ENCODE measurements around the gene BZW2.
"Not testable (repeated sequence)": the region's sequence is repeated elsewhere in the genome, so short reads cannot be mapped to it uniquely, and the experiment has no call there.

Gene BZW2

DNA sequence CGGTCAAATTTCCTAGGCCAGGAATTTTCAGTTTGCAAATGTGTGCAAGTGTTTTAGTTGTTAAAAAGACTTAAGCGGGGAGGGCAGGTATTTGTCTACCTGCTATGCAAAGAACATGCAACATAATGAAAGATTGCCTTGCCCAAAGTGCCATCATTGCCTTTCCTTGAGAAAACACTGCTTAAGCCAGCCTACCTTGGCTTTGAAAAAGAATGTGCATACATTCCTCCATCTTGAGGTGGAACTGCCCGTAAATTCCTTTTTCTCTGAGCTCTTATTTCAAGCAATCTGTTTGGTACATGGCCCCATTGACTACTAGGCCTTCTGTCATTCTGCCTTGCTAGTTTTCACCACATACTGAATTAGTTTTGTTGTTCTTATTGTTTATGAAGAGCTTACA is 29.3 kb downstream of the BZW2 start:
- no peak for ATAC-seq

DNA sequence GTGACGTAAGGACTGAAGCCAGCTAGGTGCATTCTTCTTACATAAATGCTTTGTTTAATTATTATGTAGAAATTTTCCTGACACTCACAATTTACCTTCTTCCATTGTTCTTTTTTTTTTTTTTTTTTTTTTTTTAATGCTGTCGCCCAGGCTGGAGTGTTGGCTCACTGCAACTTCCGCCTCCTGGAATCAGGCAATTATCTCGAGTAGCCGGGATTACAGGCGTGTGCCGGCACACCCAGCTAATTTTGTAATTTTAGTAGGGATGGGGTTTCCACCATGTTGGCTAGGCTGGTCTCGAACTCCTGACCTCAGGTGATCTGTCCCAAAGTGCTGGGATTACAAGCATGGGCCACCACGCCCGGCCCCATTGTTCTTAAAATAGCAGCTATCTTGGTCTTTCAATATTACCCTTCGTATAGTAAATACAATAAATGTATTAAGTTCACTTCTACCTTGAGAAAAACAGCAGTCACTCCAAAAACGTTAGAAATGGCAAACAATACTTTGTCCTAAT is 32.1 kb downstream of the BZW2 start:
- ATAC-seq = no peak

DNA sequence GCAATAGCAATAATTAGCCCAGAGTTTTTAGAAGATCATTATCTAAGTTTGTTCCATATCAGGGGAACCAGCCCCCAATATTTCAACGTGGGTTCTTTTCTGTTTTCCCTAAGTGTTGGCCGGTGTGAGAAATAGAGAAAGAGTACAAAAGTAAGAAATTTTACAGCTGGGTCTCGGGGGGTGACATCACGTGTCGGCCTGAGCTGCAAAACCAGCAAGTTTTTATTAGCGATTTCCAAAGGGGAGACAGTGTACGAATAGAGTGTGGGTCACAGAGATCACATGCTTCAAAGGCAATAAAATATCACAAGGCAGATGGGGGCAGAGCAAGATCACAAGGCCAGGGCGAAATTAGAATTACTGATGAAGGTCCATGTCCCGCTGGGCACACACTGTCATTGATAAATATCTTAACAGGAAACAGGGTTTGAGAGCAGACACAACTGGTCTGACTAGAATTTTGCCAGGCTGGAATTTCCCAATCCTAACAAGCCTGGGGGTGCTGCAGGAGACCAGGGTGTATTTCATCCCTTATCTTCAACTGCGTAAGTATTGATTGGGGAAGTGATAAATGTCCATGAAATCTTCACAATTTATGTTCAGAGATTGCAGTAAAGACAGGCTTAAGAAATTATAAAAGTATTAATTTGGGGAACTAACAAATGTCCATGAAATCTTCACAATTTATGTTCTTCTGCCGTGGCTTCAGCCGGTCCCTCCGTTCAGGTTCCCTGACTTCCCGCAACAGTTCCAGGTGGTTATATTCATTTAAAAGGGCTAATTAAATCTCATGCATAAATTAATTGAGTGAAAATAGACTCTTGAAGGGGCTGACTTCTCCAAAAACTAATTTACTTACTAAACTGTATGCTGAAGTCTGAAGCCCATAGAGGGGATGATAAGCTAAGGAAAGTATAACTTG is 32.9 kb downstream of the BZW2 start:
- ATAC-seq = not testable (repeated sequence)

DNA sequence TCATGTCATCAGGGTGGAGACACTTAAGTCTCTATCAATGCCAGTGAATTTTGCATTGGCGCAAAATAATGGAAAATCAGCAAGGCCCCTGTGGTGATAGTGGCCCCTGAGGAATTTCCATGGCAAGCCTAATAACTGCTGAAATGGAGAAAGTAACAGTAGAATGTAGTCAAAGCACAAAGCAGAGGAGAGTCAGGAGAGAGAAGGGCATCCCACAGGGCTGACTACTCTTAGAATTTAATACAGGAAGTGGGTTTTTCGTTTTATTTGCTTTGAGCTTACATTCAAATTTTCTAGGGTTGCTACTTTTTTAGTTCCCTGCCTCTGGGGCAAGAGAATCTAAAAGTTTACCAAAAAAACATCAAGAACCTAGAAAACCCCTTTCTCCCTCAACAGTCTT is 39.0 kb downstream of the BZW2 start:
- no peak for ATAC-seq

DNA sequence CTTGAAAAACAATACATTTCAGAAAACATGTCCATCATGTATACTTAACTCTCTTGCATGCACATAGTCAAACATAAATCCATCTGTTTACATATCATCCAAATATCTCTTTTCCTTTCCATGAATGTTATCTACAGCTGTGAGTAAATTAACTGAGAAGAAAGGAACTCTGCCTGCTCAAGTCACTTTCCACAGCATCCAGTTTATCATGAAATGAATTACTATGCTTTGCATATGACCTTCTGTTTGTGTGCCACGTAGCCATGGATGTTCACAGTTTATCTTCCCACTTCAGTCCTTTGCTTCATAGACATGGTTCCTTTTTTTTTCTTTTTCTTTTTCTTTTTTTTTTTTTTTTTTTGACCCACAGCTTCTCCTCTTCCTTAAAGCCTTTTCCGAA is 39.6 kb downstream of the BZW2 start:
- ATAC-seq = no peak

DNA sequence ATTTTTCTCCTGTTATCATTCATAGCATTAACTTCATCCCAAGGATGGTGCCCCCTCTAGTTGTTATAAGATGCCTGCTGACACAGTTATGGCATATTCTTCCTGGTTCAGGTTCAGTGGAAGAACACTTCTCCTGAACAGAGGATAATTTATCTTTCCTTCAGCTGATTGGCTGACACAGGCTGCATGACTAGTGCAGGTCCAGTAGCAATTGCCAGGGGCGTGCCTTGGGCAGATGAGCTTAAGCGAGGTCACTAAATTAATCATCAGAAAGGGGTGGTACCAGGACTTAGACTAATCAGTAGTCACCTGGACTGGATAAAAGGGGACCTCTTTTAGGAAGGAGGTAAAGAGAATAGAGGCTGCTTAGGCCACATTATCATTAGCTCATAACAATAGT is 42.3 kb downstream of the BZW2 start:
- peak; percentile 60 for ATAC-seq

DNA sequence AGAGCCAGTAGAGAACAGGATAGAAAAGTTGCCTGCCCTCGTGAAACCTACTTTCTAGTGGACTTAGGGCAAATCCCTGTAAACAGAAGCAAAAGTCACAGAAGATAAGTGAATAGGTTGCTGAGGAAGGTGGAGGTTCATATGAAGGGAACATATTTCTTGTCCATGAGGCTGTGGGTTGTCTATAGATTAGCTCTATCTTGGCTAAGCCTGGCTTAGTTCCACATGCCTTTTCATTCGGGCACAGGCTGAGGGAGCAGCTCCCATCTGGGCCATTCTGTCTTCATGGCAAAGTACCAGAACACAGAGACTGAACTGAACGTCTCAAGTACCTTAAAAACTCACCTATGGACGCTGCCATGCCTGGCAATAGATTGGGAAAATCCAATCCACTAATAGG is 45.3 kb downstream of the BZW2 start:
- no peak for ATAC-seq

DNA sequence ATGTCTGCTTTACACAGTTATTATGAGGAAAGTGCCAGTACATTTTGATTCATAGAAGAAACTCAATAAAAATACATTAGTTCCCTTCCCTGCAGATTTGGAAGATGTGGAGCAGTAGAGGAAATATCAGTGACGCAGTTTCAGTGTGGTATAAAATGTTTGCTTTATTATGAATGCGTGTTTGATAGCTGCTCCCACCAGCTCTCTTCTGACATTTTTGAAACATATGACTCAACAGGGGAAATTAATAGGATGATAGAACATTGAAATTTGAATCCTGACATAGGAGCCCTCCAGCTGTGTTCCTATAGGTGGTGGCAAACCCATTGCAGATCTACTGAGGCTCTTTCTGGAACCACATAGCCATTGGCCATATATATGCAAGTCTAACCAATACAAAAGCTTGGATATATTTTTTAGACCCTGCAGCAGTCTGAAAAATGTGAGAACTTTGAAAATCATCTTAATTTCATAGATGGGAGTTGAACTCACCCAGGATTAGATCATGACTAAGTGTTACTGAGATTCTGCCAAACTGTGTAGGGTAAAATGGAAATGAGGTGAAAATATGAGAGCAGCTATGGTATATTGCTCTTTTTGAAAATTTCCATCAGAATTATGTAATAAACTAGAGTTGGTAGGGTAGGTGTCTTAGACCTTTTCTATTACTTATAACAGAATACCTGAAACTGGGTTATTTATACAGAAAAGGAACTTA is 47.8 kb downstream of the BZW2 start:
- ATAC-seq = no peak

DNA sequence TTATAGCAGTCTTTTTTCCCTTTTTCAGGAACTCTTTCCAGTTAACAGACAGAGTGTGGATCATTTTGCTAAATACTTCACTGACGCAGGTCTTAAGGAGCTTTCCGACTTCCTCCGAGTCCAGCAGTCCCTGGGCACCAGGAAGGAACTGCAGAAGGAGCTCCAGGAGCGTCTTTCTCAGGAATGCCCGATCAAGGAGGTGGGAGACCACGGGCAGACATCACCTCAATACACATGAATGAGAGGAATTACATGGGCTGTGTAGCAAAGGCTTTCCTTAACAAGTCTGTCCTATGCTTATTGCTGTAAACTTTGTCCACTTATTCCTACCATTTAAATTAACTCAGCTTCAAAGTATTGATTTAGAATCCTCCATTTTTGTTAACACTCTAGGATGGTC is 48.8 kb downstream of the BZW2 start:
- no peak for ATAC-seq

DNA sequence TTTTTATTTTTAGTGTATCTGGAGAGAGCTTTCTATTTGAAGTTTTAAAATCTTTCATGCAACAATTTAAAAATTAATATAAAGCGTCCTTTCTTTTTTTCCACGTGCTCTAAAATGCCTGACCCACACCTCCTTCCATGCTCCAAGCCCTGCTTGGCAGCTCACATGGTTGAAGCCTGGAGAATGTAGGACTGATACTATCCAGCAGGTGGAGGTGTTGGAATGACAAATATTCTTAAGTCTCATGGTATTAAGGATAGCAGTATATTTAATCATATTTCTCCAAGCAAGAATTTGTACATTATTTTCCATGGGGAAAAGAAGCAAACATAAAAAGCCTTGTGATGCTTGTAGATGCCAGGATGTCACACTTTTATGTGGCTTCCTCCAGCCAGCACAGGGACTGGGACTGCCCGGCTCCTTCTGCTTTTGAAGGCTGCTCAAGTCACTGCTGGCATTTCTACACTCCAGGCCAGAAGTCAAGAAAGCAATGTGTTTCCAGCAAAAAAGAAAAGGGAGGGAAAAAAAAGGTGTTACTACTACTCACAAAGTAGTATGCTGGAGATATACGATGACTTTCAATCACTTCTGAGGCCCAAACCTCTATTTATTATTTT is 49.7 kb downstream of the BZW2 start:
- no peak for ATAC-seq

DNA sequence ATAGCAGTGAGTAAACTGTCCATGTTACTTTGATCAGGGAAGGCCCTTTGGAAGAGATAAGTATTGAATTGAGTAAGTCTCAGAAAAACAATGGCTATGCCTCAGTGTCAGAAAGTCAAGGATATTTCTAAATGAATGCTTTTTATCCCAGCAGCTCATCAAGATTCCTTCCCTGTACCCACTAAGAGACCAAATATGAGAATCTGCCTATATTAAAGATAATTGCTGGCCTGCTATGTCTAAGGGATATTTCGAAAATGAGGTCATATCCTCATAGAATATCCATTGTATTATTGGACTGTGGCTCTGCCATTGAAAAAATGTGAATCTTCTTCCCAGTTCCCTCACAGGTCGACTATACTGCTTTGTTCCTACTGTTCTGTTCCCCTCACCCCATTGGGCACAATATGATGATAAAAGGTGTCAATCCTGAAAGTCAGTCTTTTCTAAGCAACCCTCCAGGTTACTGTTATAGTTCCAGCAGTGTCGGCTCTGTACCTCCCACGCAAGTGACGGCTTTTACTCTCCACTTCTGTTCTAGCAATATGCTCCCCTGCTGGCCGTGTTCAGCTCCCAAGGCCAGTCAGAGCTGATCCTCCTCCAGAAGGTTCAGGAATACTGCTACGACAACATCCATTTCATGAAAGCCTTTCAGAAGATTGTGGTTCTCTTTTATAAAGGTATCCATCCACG is 51.7 kb downstream of the BZW2 start:
- ATAC-seq = no peak

DNA sequence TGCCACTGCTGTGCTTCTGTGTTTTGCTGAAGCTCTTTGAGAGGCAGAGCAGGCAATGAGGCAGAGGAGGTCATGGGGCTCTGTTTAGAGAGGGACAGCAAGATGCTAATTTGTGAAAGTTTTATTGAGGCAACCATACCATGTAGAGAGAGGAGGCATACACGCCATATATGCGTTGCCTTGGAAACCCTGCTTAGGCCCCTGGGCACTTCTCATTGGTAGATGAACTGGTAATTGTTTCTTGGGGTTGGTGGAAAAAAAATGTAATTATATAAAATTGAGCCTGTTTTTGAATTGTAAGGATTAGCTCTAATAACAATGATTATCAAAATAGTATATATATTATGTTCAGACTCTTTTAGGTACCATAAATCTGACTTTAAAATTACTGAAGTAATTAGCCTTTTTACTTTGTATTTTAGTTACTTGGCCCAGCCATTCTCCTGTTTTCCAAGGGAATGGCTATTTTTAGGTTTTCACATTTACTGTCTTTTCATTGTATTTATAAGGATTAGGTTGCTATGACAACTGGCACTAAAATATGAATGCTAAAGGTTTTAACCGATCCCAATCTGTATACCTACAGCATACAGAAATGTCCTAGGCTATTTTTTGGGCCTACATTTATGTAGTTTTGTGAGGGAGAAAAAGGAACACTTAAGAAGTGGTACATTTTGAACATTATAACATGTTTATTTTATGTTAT is 52.4 kb downstream of the BZW2 start:
- ATAC-seq = no peak

DNA sequence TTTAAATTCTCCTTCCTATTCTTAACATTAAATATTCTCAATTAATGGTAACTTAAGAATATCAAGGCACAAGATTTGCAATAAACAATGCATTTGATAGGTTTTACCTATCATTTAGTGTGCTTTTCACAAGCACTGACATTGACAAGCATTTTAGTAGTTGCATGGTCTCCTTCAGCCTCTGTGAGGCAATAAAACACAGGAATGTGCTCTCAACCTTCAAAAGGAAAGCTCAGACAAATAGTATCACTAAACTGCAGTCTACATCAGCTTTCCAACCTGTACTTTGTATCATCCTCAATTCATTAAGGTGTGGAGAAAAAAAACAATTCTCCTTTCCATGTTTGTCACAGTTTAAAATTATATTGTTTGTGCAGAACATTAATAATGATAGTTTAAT is 56.5 kb downstream of the BZW2 start:
- no peak for ATAC-seq

DNA sequence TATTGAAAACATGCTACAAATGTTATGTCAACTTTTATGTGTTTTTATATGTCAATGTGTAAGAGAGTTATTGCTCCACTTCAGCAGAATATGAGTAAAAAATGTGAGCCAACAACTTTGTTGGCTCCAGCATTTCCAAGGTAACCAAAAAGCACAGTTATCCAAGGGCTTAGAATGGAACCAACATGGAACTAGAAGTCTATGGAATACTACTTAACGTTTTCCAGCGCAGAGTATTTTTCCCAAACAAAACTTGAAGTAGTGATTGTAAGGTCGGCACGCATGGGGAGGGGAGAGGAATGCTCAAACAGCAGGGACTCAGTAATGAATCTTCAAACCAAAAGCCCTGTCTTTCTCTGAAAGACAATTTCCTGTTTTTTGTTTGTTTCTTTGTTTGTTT is 62.5 kb downstream of the BZW2 start:
- ATAC-seq = no peak

DNA sequence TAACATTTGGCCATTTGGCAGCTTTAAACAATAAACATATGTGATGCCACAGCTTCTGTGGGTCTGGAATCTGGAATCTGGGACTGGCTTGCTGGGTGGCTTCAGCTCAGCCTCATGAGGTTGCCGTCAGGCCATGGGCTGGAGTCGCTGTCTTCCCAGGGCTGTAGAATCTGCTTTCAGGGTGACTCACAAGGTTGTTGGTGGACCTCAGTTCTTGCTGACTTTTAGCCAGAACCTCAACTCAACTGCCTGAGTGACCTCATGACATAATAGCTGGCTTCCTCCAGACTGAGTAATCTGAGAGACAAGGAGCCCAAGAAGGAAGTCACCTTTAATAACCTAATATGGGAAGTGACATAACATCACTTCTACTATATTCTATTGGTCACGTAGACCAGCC is 63.0 kb downstream of the BZW2 start:
- no peak for ATAC-seq

DNA sequence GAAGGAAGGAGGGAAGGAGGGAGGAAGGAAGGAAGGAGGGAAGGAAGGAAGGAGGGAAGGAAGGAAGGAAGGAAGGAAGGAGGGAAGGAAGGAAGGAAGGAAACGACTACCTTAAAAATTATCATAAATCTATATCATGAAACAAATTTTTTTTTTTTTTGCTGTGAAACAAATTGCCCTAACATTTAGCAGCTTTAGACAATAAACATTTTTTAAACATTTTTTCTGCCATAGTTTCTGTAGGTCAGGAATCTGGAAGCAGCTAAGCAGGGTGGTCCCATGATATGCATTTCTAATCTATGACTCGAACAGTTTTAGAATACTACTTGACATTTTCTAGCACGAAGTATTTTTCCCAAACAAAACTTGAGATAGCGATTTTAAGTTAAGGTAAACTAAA is 64.7 kb downstream of the BZW2 start:
- no peak for ATAC-seq

DNA sequence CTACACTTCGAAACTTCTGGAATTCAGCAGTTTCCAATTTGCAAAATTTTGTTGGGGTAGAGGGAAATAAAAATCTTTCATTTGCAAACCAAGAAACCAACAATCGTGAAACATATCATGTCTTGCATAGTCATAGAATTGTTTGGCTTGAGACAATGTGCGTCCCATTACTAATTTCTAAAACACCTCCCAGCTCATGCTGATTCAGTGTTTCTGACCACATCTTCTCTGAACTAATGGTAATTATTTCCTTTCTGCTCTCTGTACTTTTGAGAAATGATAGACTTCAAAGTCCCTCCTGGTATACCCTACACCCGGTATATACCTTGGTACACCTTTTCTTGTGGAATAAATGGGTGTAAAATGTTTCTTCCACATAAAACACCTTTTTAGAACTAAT is 65.7 kb downstream of the BZW2 start:
- peak; percentile 84 to 91 for ATAC-seq

DNA sequence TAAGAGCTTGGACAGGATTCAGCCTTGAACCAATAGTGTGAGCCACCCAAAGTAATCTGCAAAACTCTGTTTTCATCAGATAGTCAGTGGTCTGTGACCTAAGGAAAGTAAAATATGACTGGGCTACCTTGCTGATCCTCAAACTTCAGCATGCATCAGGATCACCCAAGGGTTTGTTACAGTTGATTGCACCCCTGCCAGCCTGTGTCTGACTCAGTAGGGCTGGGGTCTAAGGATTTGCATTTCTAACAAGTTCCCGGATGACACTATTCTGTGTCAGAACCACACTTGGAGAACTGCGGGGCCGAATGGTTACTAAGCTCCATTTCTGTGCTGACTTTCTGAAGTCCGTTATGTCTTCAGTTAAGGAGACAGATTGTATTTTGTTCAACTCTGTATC is 66.9 kb downstream of the BZW2 start:
- ATAC-seq = peak in 1 of 2 donors; percentile 6

DNA sequence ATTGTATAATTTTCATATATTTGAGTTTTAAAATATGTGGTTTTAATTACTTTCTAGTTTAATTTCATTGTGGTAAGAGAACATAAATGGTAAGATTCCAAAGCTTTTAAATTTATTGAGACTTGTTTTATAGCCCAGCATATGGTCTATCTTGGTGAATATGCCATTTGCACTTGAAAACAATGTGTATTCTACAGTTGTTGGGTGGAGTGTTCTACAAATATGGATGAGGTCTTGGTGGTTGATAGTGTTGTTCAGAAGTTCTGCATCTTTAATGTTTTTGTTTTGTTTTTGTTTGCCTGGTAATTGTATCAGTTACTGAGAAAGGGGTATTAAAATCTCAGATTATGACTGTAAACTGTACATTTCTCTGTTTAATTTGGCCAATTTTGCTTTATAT is 69.9 kb downstream of the BZW2 start:
- no peak for ATAC-seq

DNA sequence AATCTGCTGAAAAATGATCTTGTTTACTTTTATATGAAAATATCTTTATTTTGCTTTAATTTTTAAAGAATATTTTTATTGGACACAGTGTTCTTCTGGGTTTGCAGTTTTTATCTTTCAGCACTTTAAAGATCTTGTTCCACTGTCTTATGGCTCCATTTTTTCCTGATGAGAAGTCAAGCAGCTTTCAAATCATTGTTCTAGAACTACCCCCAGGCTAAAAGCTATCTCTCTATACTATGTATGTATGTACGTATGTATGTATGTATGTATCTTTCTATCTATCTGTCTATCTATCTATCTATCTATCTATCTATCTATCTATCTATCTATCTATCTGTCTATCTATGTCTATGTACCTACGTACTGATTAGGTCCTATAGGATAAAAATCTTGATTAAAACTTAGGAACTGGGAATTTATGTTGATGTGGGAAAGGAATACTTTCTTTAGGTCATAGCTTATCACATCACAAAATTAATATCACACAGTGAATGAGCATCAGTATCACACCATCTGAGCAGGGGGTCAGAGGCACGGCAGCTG is 72.2 kb downstream of the BZW2 start:
- ATAC-seq = no peak

DNA sequence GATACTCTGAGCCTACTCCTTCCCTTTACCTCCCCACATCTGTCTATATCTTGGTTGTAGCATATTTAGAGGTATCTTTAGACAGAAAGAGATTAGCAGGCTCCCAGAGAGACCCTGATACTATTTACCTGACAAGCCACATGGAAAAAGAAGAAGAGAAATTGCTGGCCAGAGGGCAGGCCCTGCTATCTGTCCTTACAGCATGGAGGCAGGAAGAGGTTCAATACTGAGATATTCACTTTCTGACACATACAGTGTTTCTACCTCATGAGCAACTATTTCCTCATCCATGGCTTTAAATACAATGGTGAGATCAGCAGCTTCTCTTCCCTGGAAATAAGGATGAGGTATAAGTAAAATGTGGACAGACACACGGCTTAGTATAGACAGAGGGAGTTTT is 73.7 kb downstream of the BZW2 start:
- ATAC-seq = no peak

DNA sequence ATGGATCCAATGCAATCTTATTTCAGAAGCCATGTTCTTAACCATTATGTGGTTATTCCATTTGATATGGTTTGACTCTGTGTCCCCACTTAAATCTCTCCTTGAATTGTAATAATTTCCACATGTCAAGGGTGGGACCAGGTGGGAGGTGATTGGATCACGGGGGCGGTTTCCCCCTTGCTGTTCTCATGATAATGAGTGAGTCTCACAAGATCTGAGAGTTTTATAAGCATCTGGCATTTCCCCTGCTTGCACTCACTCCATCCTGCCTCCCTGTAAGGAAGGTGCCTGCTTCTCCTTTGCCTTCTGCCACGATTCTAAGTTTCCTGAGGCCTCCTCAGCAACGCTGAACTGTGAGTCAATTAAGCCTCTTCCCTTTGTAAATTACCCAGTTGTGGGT is 75.6 kb downstream of the BZW2 start:
- no peak for ATAC-seq
